HS-5 (cell line): ENCODE measurements around the gene PNMA8C.

Experiments used
- DNase-seq: peaks from one replicate; pipeline ENCODE4 v3.0.0-alpha.2; 2012; ENCODE audit warnings: low read depth

PNMA8C gene

DNA sequence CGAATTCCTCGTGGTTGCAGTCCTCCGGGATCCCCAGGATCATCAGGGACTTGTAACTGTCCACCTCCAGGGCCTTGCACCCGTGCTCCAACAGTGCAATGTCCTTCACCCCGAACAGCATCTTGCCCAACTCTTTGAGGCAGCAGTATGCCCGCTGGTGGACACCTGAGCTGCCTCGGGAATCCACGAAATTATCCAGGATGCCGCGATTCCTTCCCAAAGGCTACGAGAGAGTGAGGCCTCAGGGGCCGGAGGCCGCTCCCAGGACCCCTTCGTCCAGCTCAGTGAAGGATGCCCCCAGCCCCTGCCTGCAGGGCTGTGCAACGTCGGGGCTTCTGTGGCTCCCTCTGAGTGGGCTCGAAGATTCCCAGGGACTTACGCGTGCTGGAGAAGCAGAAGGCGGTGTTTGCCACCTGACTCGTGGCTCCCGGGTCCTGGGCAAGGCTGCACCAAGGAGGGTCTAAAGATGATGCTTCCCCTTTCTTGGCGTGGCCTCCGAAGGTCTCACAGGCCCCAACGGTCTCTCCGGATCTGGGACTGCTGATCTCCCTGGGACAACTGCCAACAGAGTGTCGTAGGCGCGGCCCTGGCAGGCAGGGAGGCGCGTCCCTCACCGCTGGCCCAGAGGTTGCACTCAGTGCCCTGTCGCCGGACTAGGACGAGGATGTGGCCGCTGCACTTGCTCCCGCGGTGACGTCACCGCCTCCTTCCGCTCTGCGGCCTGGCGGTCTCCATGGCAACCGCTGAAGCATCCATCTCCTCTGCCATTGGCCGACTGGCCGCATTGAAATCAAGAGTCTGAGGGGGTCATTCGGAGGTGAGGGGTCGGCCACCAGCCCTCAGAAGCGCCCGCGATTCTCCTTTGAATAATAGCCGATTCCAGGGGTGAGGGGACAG, at the start of gene PNMA8C:
TSS of gene PNMA8C (minus strand) at position 698 of the 897 bp plus-strand sequence. CDS start at position 121, 577 bp downstream.
- no peak for DNase-seq

DNA sequence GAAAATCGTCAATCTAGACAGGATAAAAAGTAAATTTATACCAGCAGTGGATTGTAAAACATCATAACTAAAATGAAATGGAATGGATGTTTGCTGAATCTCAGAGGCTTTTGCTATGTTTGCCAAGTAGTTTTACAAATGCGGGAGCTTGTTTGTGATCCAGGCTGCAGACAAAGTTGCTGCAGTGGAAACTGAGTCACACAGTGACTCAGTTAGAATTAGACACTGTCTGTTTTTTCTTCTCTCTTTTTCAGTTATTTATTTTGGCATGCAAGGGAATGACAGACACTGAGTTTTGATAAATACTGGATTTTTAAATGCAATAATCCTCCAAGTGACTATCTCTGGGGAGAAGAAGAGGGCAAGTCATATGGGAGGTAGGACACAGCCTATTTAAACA, 47.2 kb upstream of the PNMA8C start:
- DNase-seq = no peak

DNA sequence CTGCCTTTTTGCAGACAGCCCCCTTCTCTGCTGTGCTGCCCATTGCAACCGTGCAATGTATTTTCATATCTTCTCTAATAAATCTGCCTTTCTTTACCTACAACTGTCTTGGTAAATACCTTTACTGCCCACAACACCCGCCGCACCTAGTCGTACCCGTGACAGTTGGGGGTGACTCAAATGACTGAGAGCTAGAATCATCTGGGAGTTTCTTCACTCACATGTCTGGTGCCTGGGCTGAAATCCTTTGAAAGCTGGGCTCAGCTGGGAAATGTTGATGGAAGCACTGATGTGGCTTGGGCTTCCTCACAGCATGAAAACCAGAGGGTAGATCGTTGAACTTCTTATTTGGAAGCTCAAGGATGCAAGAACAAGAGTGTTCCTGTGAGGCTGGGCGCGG, 45.5 kb upstream of the PNMA8C start:
- no peak for DNase-seq

DNA sequence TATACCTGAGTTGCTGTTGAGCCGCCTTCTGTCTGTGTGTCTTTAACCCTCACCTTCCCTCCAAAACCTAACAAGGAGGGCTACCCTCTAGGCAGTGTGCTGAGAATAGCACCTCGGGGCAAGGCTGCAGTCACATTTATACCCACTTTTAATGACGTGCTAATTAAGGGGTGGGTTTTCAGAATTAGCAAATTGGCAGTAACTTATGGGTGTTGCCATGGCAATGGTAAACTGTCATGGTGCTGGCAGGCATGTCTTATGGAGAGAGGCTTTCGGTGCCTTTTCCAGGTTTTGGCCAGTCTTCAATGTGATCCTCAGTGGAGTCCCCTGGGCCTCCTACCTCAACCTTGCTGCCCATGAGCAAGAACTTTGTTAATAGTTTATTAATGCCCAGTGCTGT, 43.9 kb upstream of the PNMA8C start:
- DNase-seq = no peak

DNA sequence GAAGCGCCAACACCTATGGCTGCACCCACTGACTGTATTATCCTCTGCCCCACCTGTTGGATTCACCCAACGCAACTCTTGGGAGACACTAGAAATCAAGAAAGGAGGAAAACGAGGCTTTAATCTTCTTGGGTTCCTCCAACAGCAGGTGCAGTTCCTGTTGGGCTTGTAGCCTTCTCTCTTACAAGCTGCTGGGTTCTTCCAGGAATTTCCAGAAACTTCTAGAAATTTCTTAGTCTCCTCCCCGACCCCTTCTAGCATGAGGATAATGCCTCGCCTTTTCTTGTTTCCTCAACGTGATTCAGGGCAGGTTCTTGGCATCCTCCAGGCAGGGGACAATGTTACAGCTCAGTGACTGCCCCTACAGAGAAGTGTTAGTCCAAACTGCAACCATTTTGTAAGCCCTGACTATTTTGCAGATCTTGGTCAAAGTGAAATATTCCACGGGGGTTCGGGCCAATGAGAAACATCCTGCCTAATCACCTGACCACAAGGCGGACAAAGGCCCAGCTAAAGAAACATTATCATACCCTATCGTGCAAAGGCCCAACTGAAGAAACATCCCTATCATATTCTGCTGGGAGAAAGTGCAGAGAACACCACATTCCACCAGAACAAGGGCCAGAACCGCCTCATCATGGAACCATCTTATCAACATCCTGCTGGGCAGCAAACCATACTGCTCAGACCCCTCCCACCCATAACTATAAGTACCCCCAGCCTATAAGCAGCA, 43.2 kb upstream of the PNMA8C start:
- DNase-seq = no peak

DNA sequence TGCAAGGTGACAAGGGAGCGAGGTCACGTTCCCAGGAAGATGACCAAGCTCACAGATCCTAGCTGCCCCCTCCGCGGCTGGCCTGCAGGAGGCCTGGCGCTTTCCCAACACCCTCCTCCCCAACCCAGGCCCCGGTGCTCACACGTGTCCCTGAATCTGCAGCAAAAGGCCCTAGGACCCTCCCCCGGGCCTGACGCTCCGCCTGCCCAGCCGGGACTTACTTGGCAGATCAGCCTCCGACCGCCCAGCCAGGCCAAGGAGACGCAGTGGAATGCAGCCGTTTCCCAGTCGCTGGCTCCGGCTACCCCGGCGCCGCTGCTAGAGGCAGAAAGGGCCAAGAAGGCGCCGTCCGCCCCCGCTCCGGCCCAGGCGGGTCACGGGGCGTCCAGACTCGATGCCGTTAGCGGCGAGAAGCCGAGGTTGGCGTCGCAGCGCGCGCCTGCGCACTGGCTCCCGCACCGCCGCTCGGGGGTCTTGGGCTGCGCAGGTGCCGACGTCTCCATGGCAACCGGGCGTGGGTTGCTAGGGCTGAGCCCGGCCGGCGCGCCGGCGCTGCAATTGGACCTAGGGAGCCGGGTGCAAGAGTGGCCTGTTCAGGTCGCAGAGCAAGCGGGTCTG, 42.5 kb upstream of the PNMA8C start, which contains the start of gene PNMA8A:
TSS of gene PNMA8A (minus strand) at position 448 of the 618 bp plus-strand sequence. CDS start 528 bp downstream, outside the sequence.
- DNase-seq = no peak

DNA sequence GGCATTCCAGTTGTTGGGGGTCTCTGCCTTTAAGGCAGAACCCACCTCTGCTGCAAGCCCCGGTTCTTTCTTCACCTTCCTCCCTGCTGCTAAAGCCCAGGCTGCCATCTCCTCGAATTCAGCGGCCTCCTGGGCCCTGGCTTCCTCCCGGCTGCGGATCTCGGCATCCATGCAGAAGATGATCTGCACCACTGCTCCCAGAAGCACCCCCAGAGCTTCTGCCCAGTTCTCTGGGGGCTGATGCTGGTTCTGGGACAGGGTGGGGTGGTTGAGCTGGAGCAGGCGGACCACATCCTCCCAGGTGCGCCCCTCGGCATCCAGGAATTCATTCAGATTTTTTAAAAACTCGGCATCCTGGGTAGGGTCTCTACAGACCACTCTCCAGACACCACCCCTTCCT, 41.6 kb upstream of the PNMA8C start:
- no peak for DNase-seq

DNA sequence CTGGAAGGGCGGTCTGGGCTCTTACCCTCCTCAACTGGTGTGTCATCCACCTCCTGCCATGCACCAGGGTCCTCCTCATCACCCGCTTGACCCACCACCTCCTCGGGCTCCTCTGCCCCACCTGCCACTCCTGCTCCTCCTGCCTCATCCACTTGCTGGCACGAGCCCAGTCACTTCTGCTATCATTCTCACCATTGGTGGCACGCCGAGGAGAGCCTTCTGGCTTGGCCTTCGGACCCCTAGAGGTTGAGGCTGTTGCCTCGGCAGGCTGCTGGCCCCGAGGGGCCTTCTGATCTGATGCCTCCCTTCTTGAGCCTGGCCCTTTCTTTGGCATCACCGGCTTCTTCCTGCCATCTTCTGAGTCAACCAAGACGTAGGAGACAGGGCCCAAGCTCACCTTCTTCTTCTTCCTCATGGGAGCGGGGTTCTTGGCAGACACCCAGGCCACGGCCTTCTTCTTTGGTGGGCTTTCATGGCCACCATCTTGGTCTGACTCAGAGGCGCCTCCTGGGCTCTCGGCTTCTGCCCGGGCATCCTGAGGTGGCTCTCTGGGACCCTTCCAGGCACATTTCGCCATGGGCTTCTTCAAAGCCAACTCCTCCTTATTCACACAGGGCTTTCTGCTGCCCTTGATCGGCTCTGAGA, 40.9 kb upstream of the PNMA8C start:
- no peak for DNase-seq

DNA sequence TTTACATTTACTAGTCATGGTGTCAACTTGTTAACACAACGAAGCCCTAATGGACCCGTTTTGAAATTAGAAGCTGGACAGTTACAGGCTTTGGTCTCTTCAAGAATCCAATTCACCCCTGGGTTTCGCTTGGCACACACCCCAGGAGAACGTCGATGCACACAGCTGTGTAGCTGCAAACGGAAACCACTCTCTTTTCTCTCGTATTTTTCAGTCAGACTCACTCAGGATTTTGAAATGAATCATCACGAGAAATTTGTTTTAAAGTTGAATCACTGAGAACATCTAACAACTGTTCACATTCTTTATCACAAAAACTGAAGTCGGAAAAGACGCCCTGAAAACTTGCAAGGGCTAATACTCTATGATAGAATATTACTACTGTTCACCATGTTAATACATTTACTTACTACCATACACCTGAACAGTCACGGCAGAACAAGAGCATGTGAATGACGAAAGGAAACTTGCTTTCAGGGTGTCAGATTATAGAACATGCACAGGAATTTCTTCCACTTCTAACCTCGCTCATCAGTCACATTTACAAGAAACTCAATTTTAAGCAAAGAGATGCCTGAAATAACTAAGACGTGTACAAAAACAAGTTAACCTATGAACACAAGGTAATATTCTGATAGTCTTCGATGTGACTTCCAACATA, 37.9 kb upstream of the PNMA8C start:
- peak; percentile 80 for DNase-seq

DNA sequence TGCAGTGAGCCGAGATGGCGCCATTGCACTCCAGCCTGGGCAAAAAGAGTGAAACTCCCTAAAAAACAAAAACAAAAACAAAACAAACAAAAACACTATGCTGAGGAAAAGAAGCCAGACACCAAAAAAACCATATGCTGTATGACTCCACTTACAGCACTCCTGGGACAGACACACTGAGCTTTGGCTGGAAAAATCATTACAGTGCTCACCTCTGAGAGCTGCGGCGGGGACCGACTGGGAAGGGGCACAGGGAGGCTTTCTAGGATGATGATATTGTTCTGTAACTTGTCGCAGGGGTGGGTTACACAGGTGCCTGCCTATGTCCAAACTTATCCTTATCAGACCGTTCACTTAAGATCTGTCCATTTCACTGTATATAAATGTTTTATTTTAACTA, 34.8 kb upstream of the PNMA8C start:
- DNase-seq = no peak

DNA sequence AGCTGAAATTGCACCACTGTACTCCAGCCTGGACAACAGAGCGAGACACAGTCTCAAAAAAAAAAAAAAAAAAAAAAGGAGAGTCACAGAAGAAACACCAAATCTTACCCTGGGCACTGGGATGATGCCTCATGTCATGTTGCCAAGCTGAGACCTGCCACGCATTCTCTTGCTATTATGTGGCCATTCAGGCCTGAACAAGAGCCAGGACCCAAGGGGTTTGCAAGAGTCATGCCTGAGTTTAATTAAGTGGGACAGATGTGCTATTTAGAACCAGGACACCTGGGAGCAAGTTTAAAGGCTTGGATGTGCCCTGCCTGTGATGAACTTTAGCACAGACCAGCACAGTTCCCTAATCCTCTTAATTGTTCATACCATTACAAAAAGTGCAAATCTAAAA, 32.8 kb upstream of the PNMA8C start:
- DNase-seq = no peak

DNA sequence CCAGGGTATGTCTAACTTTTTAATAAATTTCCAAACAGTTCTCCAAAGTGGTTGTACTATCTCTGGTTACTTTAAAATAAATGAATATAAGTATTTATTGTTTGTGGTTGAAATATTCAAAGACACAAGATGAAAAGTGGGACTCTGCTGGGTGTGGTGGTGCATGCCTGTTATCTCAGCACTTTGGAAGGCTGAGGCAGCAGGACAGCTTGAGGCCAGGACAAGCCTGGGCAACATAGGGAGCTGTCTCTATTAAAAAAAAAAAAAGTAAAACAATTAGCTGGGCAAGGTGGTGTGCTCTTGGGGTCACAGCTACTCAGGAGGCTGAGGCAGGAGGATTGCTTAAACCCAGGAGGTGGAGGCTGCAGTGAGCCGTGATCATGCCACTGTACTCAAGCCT, 32.2 kb upstream of the PNMA8C start:
- no peak for DNase-seq

DNA sequence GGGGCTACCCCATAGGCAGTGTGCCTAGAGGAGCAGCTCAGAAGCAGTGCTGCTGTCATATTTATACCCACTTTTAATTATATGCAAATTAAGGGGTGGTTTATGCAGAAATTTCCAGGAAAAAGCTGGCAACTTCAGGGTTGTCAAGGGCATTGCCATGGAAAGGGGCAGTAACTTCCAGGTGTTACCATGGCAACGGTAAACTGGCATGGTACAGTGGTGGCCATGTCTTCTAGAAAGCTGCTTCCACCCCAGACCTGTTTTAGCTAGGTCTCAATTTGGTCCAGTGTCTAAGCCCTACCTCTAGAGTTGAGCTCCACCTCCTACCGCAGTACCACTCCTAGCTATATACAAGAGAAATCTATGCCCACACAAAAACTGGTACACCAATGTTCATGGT, 31.3 kb upstream of the PNMA8C start:
- no peak for DNase-seq

DNA sequence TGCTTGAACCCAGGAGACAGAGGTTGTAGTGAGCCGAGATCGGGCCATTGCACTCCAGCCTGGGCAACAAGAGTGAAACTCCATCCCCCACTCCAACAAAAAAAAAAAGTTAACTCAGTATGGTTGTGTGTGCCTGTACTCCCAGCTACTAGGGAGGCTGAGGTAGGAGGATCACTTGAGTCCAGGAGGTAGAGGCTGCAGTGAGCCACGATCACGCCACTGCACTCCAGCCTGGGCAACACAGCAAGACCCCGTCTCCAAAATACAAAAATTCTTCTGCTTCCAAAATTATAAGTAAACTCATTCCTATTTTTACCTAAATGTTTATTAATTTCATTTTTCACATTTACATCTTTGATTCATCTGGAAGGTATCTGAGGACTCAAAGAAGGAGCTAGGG, 28.2 kb upstream of the PNMA8C start:
- no peak for DNase-seq

DNA sequence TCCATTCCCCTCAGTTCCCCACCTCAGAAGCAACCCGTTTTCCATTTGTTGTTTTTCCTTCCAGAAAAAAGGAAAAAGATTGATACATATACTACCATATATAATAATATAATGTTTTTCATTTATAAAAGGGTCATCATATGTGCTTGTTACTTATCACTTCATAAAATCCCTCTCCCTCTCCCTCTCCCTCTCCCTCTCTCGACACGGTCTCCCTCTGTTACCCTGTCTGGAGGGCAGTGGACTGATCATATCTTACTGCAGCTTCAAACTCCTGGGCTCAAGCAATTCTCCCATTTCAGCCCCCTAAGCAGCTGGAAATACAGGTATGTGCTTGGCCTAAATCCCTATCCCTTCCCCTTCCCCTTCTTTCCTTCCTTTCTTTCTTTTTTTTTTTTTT, 25.5 kb upstream of the PNMA8C start:
- DNase-seq = no peak

DNA sequence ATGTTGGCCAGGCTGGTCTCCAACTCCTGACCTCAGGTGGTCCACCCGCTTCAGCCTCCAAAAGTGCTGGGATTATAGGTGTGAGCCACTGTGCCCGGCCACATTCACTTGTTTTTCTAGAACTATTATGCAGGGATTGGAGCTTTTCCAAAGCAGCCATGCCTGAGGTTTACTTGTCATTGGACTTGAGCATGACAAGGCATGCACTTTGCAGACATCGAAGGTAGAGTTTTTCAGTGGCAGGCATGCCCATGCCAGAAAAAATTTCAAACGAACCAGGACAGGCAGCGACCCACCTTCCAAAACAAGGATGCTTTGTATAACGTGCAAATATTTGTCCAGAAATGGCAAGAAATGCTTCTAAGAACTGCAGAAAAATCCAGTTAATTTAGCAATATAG, 24.9 kb upstream of the PNMA8C start:
- DNase-seq = no peak

DNA sequence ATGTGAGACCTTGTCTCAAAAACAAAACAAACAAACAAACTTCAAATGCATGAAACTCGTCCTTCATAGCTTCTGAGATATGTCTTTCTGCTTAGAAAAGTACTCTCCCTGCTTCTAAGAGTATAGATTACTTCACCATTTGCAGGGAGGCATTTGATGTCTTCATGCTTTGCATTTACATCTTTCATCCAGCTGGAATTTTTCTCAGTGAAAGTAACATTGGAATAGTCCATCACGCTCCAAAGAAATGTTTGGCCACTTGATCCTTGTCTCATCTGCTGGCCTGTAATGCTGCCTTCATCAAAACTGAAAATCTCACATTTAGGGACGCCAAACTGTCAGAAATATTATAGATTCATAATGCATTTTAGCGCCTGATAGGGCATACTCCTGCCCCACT, 23.4 kb upstream of the PNMA8C start:
- DNase-seq = no peak

DNA sequence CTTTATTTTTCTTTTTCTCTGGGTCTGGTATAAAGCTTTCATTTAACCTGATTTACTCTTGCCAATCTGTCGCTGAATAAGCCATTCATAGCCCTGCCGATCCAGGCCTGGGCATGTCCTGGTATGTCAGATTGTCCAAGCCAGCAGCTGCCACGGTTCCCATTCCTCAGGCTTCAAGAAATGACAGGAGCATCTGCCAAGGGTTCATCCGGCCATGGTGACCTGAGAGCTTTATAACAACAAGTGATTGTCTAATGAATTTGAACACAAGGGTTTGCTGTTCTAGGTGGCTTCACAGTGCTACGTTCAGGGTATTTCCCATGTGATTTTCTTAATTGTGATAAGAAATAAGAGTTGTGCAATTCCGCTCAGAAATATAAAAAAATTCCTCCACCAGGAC, 22.6 kb upstream of the PNMA8C start:
- no peak for DNase-seq

DNA sequence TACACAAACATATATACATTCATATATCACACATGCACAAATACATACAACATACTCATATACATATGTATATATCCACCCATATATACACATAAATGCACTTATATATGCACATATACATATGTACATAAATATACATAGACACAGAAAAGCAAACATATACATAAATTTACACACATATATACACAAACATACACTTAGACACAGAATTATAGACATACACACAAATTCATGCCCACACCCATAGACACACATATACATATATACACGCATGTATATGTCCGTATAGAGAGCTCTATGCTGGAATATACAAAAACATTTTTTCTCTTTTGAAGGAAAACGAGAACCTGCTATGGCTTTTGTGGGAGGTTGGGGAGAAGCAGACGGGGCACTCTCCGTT, 22.0 kb upstream of the PNMA8C start:
- no peak for DNase-seq

DNA sequence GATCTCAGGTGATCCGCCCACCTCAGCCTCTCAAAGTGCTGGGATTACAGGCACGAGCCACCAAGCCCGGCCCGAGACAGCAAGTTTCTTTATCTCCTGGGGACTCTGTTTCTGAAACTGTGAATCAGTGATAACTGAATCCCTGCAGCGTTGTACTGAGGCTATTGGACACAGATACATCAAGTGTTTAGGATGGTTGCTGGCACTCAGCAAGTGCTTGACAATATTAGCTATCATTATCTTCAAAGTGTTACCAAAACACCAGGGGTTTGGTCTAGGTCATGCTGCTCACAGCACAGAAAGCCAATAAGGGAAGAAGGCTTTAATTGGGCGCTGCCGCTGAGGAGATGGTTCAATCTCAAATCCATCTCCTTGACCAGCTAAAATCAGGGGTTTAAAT, 20.5 kb upstream of the PNMA8C start:
- DNase-seq = no peak

DNA sequence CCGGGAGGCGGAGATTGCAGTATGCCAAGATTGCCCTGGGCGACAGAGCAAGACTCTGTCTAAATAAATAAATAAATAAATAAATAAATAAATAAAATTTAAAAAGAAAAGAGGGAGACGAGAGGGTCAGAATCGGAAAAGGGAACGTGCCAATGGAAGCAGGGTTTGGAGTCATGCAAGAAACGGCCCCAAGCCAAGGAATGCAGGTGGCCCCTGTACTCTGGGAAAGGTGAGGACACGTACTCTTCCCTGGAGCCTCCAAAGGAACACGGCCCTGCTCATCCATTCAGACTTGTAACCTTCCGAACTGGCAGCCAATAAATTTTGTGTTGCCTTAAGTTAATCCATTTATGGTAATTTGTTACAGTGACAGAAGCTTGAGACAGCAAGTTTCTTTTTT, 19.9 kb upstream of the PNMA8C start:
- DNase-seq = no peak

DNA sequence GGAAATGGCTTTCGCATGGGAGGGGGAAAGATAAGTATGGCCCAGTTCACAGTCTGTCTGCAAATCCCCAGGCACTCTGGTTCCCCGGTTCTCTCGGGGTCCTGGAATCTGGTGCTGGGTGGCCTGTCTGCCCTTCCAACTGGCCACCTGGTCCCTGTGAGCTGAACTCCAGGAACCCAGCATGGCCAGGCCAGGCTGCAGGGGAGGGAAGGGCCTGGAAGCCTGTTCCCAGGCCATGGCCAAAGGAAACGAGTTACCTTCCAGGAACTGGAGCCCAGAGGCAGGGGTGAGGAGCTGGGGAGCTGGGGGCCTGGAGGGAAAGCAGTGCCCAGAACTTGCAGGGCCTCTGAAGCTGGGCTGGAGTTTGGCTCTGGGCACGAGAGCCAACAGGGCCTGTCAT, 19.1 kb upstream of the PNMA8C start:
- DNase-seq = no peak
